BLaER1 (cell line): ENCODE measurements around the gene EXOSC10.
"Not testable (repeated sequence)": the region's sequence is repeated elsewhere in the genome, so short reads cannot be mapped to it uniquely, and the experiment has no call there.

Source experiments
- H3K27ac ChIP-seq: shearing (Covaris generic); formaldehyde crosslinking; 2 replicates; pipeline ENCODE4 v1.8.1; 2022
- H3K27me3 ChIP-seq: shearing (Covaris generic); formaldehyde crosslinking; 2 replicates; pipeline ENCODE4 v1.8.1; 2022
- H3K36me3 ChIP-seq: shearing (Covaris generic); formaldehyde crosslinking; 2 replicates; pipeline ENCODE4 v1.8.1; 2022
- H3K4me1 ChIP-seq: shearing (Covaris generic); formaldehyde crosslinking; 2 replicates; pipeline ENCODE4 v1.8.1; 2022
- H3K4me2 ChIP-seq: shearing (Covaris generic); formaldehyde crosslinking; 2 replicates; pipeline ENCODE4 v1.8.1; 2022
- H3K4me3 ChIP-seq: shearing (Covaris generic); formaldehyde crosslinking; 2 replicates; pipeline ENCODE4 v1.8.1; 2022
- H3K9ac ChIP-seq: shearing (Covaris generic); formaldehyde crosslinking; 2 replicates; pipeline ENCODE4 v1.8.1; 2022
- H3K9me3 ChIP-seq: shearing (Covaris generic); formaldehyde crosslinking; 2 replicates; pipeline ENCODE4 v1.8.1; 2022
- H4K20me1 ChIP-seq: shearing (Covaris generic); formaldehyde crosslinking; 2 replicates; pipeline ENCODE4 v1.8.1; 2022
- Cebpa-rat ChIP-seq: shearing (Covaris generic); IDR thresholded peaks from 2 replicates; pipeline ENCODE4 v1.8.1; 2022

The EXOSC10 gene

DNA sequence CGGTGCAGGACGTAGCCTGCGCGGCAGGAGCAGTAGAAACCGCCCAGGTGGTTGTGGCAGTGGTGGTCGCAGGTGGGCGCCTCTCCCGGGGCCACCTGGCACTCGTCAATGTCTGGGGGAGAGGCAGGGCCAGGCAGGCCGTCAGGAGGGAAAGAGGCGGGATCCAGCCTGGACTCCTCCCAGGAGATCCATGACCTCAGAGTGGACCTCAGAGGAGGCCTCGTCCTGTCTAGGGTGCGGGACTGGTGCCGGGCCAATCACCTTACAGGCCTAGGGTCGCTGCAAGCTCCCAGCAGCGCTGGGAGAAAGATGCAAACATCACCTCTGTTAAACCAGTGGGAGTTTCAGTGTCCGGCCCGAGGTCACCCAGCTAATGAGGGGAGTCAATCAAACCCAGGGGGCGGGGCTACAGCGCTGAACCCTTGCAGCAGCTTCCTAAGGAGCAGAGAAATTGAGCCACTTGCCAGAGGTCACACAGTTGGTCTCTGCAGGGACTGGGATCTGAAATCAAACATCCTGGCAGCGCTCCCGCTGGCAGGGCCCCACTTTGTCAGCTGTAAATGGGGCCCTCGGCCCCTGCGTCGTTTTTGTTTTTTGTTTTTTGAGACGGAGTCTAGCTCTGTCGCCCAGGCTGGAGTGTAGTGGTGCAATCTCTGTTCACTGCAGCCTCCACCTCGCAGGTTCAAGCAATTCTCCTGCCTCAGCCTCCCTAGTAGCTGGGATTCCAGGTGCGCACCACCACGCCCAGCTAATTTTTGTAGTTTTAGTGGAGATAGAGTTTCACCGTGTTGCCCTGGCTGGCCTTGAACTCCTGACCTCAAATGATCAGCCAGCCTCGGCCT lies 54.0 kb downstream of the EXOSC10 start:
- no peaks in the 10 kb centered on the region for H3K27me3 ChIP-seq
- H3K9ac ChIP-seq: no peak overlapping the region
- H3K4me2 ChIP-seq: no peak overlapping the region

GRCh38 chr1:11044849-11045427 lies 54.7 kb downstream of the EXOSC10 start:
- no peaks in the 10 kb centered on the region for H3K27me3 ChIP-seq
- H3K27ac ChIP-seq: no peak overlapping the region
- H3K36me3 ChIP-seq: no peaks in the 10 kb centered on the region
- H4K20me1 ChIP-seq: no peaks in the 10 kb centered on the region
- no peak overlapping the region for H3K4me2 ChIP-seq
- no peak overlapping the region for H3K4me3 ChIP-seq
- H3K4me1 ChIP-seq: no peaks in the 10 kb centered on the region
- no peak for TF ChIP-seq Cebpa-rat
- no peaks in the 10 kb centered on the region for H3K9me3 ChIP-seq
- H3K9ac ChIP-seq: no peak overlapping the region

More for the DNA sequence above, 54.0 kb downstream of the EXOSC10 start:
- no peaks in the 10 kb centered on the region for H4K20me1 ChIP-seq
- no peaks in the 10 kb centered on the region for H3K9me3 ChIP-seq
- no peaks in the 10 kb centered on the region for H3K36me3 ChIP-seq
- no peak overlapping the region for H3K27ac ChIP-seq
- H3K4me1 ChIP-seq: no peaks in the 10 kb centered on the region
- H3K4me3 ChIP-seq: no peak overlapping the region
- no peak for TF ChIP-seq Cebpa-rat

DNA sequence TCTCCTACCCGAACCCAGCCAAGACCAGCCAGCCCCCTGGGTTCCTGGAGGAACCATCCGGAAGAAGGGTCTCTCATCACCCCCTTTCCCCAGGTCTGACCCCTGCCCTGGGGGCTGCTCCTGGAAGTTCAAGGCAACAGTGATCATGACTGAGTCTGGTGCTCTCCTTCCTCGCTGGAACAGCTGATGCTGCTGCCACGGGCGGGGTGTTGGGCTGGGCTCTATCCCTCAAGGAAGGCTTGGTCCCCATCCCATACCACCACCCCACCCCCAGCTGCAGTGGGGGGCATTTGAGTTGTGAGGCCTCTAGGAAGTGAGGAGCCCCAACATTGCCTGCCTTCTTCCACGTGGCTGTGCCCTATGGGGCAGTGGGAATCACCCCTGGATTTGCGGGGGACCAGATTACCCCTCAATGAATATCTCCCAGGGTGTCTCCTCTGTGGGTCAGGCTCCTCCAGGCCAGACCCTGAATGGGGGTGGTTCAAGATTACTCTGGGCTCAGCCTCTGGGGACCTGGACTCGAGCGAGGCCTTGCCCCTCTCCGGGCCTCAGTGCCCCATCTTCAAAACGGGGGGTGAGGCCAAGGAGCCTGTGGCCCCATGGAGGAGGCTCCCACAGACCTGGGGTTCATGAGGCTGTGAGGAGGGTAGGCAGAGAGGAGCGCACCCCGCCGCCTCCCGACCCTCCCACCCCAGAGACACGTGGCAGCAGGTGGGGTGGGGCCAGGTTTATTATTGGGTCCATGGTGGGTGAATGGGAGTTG lies 55.4 kb downstream of the EXOSC10 start:
- no peaks in the 10 kb centered on the region for H3K36me3 ChIP-seq
- no peaks in the 10 kb centered on the region for H3K9me3 ChIP-seq
- no peak for TF ChIP-seq Cebpa-rat
- H4K20me1 ChIP-seq: no peaks in the 10 kb centered on the region
- H3K27me3 ChIP-seq: no peaks in the 10 kb centered on the region
- no peak overlapping the region for H3K9ac ChIP-seq
- H3K4me1 ChIP-seq: no peaks in the 10 kb centered on the region
- H3K4me2 ChIP-seq: no peak overlapping the region
- H3K27ac ChIP-seq: no peak overlapping the region
- no peak overlapping the region for H3K4me3 ChIP-seq

- no peak overlapping the region for H3K27ac ChIP-seq
- H3K4me2 ChIP-seq: no peak overlapping the region
Measured at GRCh38 chr1:11042995-11043874, 56.4 kb downstream of the EXOSC10 start.

DNA sequence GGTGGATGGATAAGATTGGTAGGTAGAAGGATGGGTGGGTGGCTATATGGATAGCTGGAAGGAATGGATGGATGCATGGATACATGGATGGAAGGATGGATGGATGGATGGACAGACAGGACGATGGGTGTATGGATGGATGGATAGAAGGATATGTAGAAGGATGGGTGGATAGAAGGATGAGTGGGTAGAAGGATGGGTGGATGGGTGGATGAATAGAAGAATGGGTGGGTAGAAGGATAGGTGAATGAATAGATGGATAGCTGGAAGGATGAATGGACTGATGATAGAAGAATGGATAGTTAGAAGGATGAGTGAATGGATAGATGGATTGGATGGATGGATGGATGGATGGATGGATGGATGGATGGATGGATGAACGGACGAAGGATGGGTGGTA lies 57.6 kb downstream of the EXOSC10 start:
- no peaks in the 10 kb centered on the region for H3K9me3 ChIP-seq
- no peak overlapping the region for H3K4me2 ChIP-seq
- H3K36me3 ChIP-seq: no peaks in the 10 kb centered on the region
- H3K9ac ChIP-seq: no peak overlapping the region
- no peak overlapping the region for H3K4me3 ChIP-seq
- H4K20me1 ChIP-seq: no peaks in the 10 kb centered on the region
- no peak for TF ChIP-seq Cebpa-rat
- H3K27ac ChIP-seq: no peak overlapping the region
- H3K4me1 ChIP-seq: no peaks in the 10 kb centered on the region; the same call in 1 of the 2 replicates
- no peaks in the 10 kb centered on the region for H3K27me3 ChIP-seq

More at GRCh38 chr1:11042995-11043874, 56.4 kb downstream of the EXOSC10 start:
- H3K4me3 ChIP-seq: no peak overlapping the region
- no peaks in the 10 kb centered on the region for H3K9me3 ChIP-seq
- H3K9ac ChIP-seq: no peak overlapping the region
- no peaks in the 10 kb centered on the region for H3K4me1 ChIP-seq
- no peaks in the 10 kb centered on the region for H3K36me3 ChIP-seq
- no peaks in the 10 kb centered on the region for H4K20me1 ChIP-seq
- TF ChIP-seq Cebpa-rat: no peak
- no peaks in the 10 kb centered on the region for H3K27me3 ChIP-seq

DNA sequence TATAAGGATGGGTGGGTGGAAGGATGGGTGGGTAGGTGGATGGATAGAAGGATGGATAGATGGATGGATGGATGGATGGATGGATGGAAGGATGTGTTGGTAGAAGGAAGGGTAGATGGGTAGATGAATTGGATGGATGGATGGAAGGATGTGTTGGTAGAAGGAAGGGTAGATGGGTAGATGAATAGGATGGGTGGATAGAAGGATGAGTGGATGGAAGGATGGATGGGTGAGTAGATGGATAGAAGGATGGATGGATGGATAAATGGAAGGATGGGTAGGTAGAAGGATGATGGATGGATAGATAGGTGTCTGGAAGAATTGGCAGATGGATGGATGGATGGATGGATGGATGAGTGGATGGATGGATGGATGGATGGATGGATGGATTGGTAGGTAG lies 58.6 kb downstream of the EXOSC10 start:
- Histone ChIP-seq H4K20me1 (no peaks in the 10 kb centered on the region), H3K27ac (no peak overlapping the region), H3K9me3 (no peaks in the 10 kb centered on the region), H3K36me3 (no peaks in the 10 kb centered on the region), H3K9ac (no peak overlapping the region), H3K4me1 (no peaks in the 10 kb centered on the region; the same call in 1 of the 2 replicates), H3K4me2 (no peak overlapping the region), H3K27me3 (no peaks in the 10 kb centered on the region), H3K4me3 (no peak overlapping the region)
- TF ChIP-seq Cebpa-rat: no peak

DNA sequence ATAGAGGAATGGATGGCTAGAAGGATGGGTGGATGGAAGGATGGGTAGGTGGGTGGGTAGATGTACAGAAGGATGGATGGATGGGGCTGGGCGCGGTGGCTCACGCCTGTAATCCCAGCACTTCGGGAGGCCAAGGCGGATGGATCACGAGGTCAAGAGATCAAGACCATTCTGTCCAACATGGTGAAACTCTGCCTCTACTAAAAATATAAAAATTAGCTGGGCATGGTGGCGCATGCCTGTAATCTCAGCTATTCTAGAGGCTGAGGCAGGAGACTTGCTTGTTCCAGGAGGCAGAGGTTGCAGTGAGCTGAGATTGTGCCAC lies 59.6 kb downstream of the EXOSC10 start:
- H3K9ac ChIP-seq, H3K36me3 ChIP-seq, H3K4me3 ChIP-seq, H3K27ac ChIP-seq, H3K4me1 ChIP-seq, H3K9me3 ChIP-seq, H3K4me2 ChIP-seq, H4K20me1 ChIP-seq, H3K27me3 ChIP-seq: not testable (repeated sequence)

DNA sequence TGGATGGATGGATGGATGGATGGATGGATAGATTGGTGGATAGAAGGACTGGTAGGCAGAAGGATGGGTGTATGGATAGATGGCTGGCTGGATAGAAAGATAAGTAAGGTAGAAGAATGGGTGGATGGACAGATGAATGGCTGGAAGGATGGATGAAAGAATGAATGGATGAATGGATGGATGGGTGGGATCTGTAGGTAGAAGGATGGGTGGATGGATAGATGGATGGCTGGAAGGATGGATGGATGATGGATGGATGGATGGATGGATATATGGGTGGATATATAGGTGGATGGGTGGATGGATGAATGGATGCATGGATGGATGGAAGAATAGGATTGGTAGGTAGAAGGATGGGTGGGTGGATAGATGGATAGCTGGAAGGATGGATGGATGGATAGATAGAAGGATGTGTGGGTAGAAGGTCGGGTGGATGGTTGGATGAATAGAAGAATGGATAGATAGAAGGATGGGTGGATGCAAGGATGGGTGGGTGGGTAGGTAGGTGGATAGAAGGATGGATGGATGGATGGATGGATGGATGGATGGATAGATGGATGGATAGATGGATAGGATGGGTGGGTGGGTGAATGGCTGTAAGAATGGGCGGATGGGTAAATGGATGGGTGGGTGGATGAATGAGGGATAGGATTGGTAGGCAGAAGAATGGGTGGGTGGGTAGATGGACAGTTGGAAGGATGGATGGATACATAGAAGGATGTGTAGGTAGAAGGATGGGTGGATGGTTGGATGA lies 60.1 kb downstream of the EXOSC10 start:
- Histone ChIP-seq H4K20me1 (no peaks in the 10 kb centered on the region), H3K27ac (no peak overlapping the region), H3K27me3 (no peaks in the 10 kb centered on the region), H3K4me3 (no peak overlapping the region), H3K4me1 (no peaks in the 10 kb centered on the region; the same call in 1 of the 2 replicates), H3K36me3 (no peaks in the 10 kb centered on the region), H3K4me2 (no peak overlapping the region), H3K9me3 (no peaks in the 10 kb centered on the region), H3K9ac (no peak overlapping the region)
- no peak for TF ChIP-seq Cebpa-rat

- Histone ChIP-seq H3K4me3 (no peak overlapping the region), H3K9me3 (no peaks in the 10 kb centered on the region), H4K20me1 (no peaks in the 10 kb centered on the region), H3K27me3 (no peaks in the 10 kb centered on the region), H3K4me2 (no peak overlapping the region; the same call in 1 of the 2 replicates), H3K9ac (no peak overlapping the region), H3K4me1 (no peaks in the 10 kb centered on the region; the same call in 1 of the 2 replicates), H3K36me3 (no peaks in the 10 kb centered on the region), H3K27ac (no peak overlapping the region)
- TF ChIP-seq Cebpa-rat: no peak
Measured at GRCh38 chr1:11037740-11038182, 61.9 kb downstream of the EXOSC10 start.

GRCh38 chr1:11037019-11037739 lies 62.5 kb downstream of the EXOSC10 start:
- H3K36me3 ChIP-seq, H3K4me1 ChIP-seq, H3K9ac ChIP-seq, H3K27ac ChIP-seq, H3K27me3 ChIP-seq, H4K20me1 ChIP-seq, H3K9me3 ChIP-seq, H3K4me2 ChIP-seq, H3K4me3 ChIP-seq: not testable (repeated sequence)
